Medulla oblongata (tissue), 1 donor: Measurements from ENCODE around the gene ULBP3.
"Not testable (repeated sequence)": the region's sequence is repeated elsewhere in the genome, so short reads cannot be mapped to it uniquely, and the experiment has no call there.

Experiments used
- DNase-seq: peaks from one replicate; pipeline ENCODE4 v3.0.0-alpha.2; 2015; ENCODE audit errors: extremely low spot score

The ULBP3 gene

DNA sequence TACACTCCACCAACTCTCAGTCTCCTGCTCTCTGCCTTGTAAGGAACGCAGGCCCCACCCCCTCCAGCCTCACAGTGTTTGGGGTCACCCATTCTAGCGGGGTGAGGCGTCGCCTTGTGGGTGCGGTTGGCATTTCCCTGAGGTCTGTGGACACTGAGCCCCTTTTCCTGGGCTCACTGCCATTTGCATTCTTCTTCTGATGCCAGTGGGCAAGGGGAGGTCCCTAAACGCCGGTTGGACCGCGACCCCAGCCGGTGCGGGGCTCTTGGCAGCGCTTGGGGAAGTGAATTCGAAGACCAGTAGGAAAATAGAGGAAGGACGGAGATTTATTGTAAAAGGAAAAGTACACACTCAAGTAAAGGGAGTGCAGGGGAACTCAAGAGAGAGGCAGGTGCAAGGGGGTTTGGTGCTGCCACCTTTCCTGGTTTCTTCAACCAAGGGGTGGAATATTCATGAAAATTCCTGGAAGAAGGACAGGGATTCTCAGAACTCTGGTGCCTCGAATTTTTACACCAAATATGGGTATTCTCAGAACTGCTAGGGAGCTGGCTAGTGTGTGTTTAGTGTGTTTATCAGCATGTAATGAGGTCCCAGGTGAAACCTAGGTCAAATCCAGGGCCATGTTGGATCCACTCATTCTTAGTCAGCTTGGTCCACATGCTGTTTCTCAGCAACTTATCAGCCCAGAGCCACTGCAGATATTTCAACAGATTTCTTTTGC, 53.5 kb downstream of the ULBP3 start:
- not testable (repeated sequence) for DNase-seq

DNA sequence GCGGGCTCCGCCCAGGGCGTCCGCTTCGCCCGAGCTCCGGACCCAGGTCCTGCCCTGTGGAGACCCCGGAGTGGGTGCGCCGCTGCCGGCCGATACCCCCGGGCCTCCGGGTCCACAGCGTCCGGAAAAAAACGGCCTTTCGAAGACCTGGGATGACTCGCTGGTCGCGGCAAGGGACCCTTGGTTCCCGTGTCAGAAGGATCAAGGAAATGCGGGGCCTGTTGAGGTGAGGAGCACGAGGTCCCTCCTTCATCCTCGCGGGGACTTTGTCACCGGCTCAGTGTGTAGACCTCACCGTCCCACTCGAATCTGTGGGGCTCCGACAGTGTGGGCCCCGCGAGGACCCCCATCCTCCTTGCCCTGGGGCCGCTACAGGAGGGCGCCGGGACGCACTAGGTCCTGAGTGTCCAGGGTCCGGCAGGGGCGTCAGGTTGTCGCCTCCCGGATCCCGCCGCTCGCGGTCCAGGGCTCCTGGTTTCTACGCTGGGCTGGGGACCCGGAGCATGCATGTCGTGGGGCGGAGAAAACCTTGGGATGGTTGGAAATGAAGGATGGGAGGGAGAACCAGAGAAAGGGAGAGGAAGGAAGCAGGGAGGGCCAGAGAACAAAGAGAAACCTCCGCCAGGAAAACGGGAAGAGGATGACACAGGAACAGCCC, 54.2 kb downstream of the ULBP3 start:
- not testable (repeated sequence) for DNase-seq

DNA sequence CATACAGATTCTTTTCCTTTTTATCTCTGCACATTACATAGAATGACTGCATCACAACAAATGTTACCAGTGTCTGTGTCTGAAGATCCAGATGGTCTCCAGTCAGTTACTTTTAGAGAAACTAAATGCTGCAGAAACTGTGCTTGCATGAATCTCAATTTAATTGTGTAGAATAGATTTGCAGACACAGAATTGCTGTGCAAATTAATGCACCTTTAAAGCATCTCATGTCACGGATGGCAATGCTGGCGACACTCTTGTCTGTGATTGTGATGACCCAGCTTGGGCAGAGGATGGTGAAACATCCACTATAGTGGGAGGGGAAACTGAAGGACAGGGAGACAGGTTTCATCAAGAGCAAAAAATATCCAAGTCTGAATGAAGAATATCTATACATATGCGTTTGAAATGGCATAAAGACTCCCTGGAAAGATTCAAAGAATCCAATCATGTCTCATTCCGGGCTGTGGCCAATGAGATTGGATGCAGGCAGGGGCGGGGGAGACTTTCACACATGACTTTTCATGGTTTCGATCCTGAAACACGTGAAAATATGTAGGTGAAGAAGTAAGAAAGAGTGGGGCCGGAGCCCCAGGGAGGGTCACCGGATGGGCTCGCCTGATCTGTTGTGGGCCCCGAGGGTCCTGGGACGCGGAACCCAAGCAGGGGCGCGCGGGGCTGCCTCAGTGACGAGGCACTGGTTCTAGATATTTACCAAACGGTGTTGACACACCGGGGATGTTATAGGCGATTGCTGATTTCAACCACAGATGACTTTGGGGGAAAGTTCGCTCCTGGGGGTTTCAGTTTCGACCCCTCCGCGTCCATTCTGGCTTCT, 54.9 kb downstream of the ULBP3 start:
- not testable (repeated sequence) for DNase-seq

DNA sequence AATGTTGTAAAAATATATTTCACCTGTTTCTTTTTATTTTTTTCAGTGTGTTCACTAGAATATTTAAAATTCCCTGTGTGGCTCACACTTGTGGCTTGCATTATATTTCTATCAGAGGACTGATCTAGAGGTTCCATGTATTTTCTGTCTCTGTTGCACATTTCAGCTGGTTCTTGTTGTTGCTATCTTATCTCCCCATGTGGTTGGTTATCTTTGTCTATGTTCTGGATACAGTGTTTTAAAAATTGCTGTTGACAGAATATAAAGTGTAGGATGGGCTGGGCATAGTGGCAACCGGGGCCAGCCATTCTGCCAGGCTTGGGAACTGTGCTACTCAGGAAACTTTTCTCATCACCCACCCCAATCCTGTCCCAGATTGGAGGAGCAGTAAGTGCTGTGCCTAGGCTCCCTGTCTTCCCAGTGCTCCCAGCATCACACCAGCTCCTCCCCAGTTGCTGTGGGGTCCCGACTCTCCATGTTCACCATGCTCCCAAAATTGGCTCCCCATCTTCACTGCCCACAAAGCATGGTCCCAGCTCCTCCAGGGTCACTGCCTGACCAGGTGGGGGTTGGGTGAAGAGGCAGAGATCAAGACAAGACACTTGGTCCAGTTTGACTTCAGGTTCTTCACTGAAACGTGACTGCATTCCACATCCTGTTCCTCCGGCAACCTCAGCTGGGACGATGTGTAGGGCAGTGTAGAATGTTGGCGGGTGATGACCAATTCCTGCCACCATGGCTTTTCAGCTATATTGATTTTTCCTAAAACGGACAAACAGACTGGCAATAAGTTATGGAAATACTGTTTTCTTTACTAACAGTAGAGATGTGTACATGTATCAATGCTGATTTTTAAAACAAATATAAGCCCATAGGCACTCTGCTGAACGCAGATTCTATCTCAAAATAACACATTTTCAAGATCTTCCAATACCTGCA, 55.8 kb downstream of the ULBP3 start:
- not testable (repeated sequence) for DNase-seq
